A549 (cell line): ENCODE data around the gene SLC2A1. TPM values are rescaled to one million over a fixed set of nuclear protein-coding genes. Genes with fewer than 3 reads are reported as not detected.

ENCODE experiments used
- ATAC-seq, 2 experiments: fragments of 200-7000 bp in 1 of 2; fragments of >200 bp in 1 of 2; cut with Nextera tagmentation in 1 of 2; cut with Tn5 transposase in 1 of 2; 3 replicates each; pipeline versions ENCODE4 v1.8.0 to v1.9.1; 2018 to 2020; ENCODE audit warnings: mild to moderate bottlenecking in 1 of 2, moderate library complexity in 1 of 2
- CTCF ChIA-PET: fragments of 300-600 bp; sonication (Branson Sonifier 250); formaldehyde crosslinking; extraction: SDS; loops from one replicate; lab custom pipeline; 2021; ENCODE audit warnings: antibody characterized with exemption, inconsistent platforms; lab: Yijun Ruan, JAX
- POLR2A ChIA-PET: fragments of 350-600 bp; formaldehyde crosslinking; extraction: SDS; loops from one replicate; lab custom pipeline; 2021; ENCODE audit warnings: antibody characterized with exemption, inconsistent platforms; lab: Yijun Ruan, JAX
- DNase-seq, 2 experiments: peaks; one replicate each; pipeline versions ENCODE4 v3.0.0 to v3.0.0-alpha.2; 2011 to 2016; ENCODE audit warnings: low read depth in 1 of 2, low spot score in 1 of 2
- FAIRE-seq: peaks from 2 replicates; lab custom pipeline; 2011; peaks lifted over from hg19 to GRCh38; lab: Jason Lieb, UNC
- H3K27ac ChIP-seq, 2 experiments: fragments of >200 bp; sonication (Bioruptor Twin); formaldehyde crosslinking; 3 replicates each; pipeline ENCODE4 v1.5.1; 2016 to 2017
- H3K4me1 ChIP-seq: fragments of >200 bp; sonication (Bioruptor Twin); formaldehyde crosslinking; 3 replicates; pipeline ENCODE4 v1.6.1; 2016
- H3K4me2 ChIP-seq: fragments of >200 bp; sonication (Bioruptor Twin); formaldehyde crosslinking; 3 replicates; pipeline ENCODE4 v1.6.1; 2016
- H3K4me3 ChIP-seq: fragments of >200 bp; sonication (Bioruptor Twin); formaldehyde crosslinking; 3 replicates; pipeline ENCODE4 v1.5.1; 2016
- H3K9me3 ChIP-seq: fragments of >200 bp; sonication (Bioruptor Twin); formaldehyde crosslinking; 3 replicates; pipeline ENCODE4 v1.6.1; 2016
- BCL3 ChIP-seq: fragments of >200 bp; sonication (Bioruptor Twin); formaldehyde crosslinking; IDR thresholded peaks from 3 replicates; pipeline ENCODE4 v1.6.1; 2016
- CBX2 ChIP-seq: fragments of 200-600 bp; sonication (generic); IDR thresholded peaks from 2 replicates; pipeline ENCODE4 v1.6.1; 2016; ENCODE audit warnings: low read depth, mild to moderate bottlenecking, borderline replicate concordance
- CBX8 ChIP-seq: fragments of 200-600 bp; sonication (generic); IDR thresholded peaks from 2 replicates; pipeline ENCODE4 v1.6.1; 2016
- CEBPB ChIP-seq, 2 experiments: fragments of >200 bp in 1 of 2; sonication (Bioruptor Twin) in 1 of 2; formaldehyde crosslinking in 1 of 2; IDR thresholded peaks; 2 replicates each; pipeline ENCODE4 v1.6.1; 2012 to 2016
- CHD4 ChIP-seq: fragments of 200-600 bp; sonication (generic); IDR thresholded peaks from 2 replicates; pipeline ENCODE4 v1.6.1; 2016; ENCODE audit warnings: antibody characterized with exemption, mild to moderate bottlenecking, borderline replicate concordance
- CTCF ChIP-seq: fragments of >200 bp; sonication (Bioruptor Twin); formaldehyde crosslinking; IDR thresholded peaks from 3 replicates; pipeline ENCODE4 v1.5.1; 2016
- E2F6 ChIP-seq: IDR thresholded peaks from 2 replicates; pipeline ENCODE4 v1.6.1; 2012; ENCODE audit warnings: low read depth, borderline replicate concordance
- EHF ChIP-seq: fragments of 250-450 bp; sonication (Bioruptor Pico); IDR thresholded peaks from 2 replicates; pipeline ENCODE4 v1.5.0; 2020; ENCODE audit warnings: mild to moderate bottlenecking
- GATA3 ChIP-seq: IDR thresholded peaks from 2 replicates; pipeline ENCODE4 v1.6.1; 2012; ENCODE audit warnings: borderline replicate concordance
- HDAC2 ChIP-seq: fragments of 200-600 bp; sonication (generic); IDR thresholded peaks from 2 replicates; pipeline ENCODE4 v1.6.1; 2016
- HES2 ChIP-seq: fragments of >200 bp; sonication (Bioruptor Twin); formaldehyde crosslinking; IDR thresholded peaks from 2 replicates; pipeline ENCODE4 v1.6.1; 2016
- HEYL ChIP-seq: fragments of 250-450 bp; sonication (Bioruptor Pico); IDR thresholded peaks from 2 replicates; pipeline ENCODE4 v1.8.0; 2021; ENCODE audit warnings: mild to moderate bottlenecking, moderate library complexity
- JUN ChIP-seq, 2 experiments: fragments of >200 bp; sonication (Bioruptor Twin); formaldehyde crosslinking; IDR thresholded peaks; 2 replicates in 1 of 2; 3 replicates in 1 of 2; pipeline ENCODE4 v1.6.1; 2016 to 2017
- KDM5A ChIP-seq: fragments of 200-600 bp; sonication (generic); IDR thresholded peaks from 2 replicates; pipeline ENCODE4 v1.6.1; 2016; ENCODE audit warnings: antibody characterized with exemption, mild to moderate bottlenecking
- MAFK ChIP-seq: fragments of 450-650 bp; IDR thresholded peaks from 2 replicates; pipeline ENCODE4 v1.6.1; 2014; ENCODE audit not compliant: partially characterized antibody
- MAX ChIP-seq: IDR thresholded peaks from 2 replicates; pipeline ENCODE4 v1.6.1; 2012
- PHF8 ChIP-seq: fragments of 200-600 bp; sonication (generic); IDR thresholded peaks from 2 replicates; pipeline ENCODE4 v1.6.1; 2016; ENCODE audit warnings: low read depth, mild to moderate bottlenecking, antibody characterized with exemption, moderate library complexity, borderline replicate concordance
- POLR2A ChIP-seq: IDR thresholded peaks from 2 replicates; pipeline ENCODE4 v1.6.1; 2012; ENCODE audit warnings: mild to moderate bottlenecking, low read length
- RAD21 ChIP-seq, 2 experiments: fragments of >200 bp in 1 of 2; sonication (Bioruptor Twin) in 1 of 2; formaldehyde crosslinking in 1 of 2; IDR thresholded peaks in 1 of 2; conservative IDR thresholded peaks in 1 of 2; 2 replicates in 1 of 2; 3 replicates in 1 of 2; pipeline ENCODE4 v1.6.1; 2012 to 2018; ENCODE audit warnings: inconsistent platforms in 1 of 2
- RFX5 ChIP-seq: fragments of 450-650 bp; IDR thresholded peaks from 2 replicates; pipeline ENCODE4 v1.7.1; 2014; ENCODE audit warnings: antibody characterized with exemption, mild to moderate bottlenecking, moderate library complexity
- RNF2 ChIP-seq: fragments of 200-600 bp; sonication (generic); IDR thresholded peaks from 2 replicates; pipeline ENCODE4 v1.6.1; 2016; ENCODE audit warnings: low read depth, mild to moderate bottlenecking, antibody characterized with exemption, moderate library complexity, borderline replicate concordance
- SMC3 ChIP-seq: fragments of >200 bp; sonication (Bioruptor Twin); formaldehyde crosslinking; IDR thresholded peaks from 3 replicates; pipeline ENCODE4 v1.6.1; 2018; ENCODE audit warnings: inconsistent platforms
- SREBF2 ChIP-seq: fragments of 450-650 bp; IDR thresholded peaks from 2 replicates; pipeline ENCODE4 v1.6.1; 2014; ENCODE audit warnings: mild to moderate bottlenecking, moderate library complexity
- TFCP2L1 ChIP-seq: fragments of 250-450 bp; sonication (Bioruptor Pico); IDR thresholded peaks from 2 replicates; pipeline ENCODE4 v1.5.0; 2021; ENCODE audit warnings: mild to moderate bottlenecking
- USF2 ChIP-seq: fragments of 450-650 bp; IDR thresholded peaks from 2 replicates; pipeline ENCODE4 v1.6.1; 2014; ENCODE audit warnings: antibody characterized with exemption
- ZFP36 ChIP-seq: fragments of 450-650 bp; IDR thresholded peaks from 2 replicates; pipeline ENCODE4 v1.6.1; 2014; ENCODE audit warnings: borderline replicate concordance; ENCODE audit not compliant: partially characterized antibody
- ZSCAN20 ChIP-seq: fragments of 250-450 bp; sonication (Bioruptor Pico); IDR thresholded peaks from 2 replicates; pipeline ENCODE4 v1.8.0; 2022; ENCODE audit warnings: mild to moderate bottlenecking, moderate library complexity
- WGBS: methylation state at CpG from one replicate; pipeline ENCODE4 v1.1.6; 2017; ENCODE audit errors: missing lambda C conversion rate; 5-methylcytosine and 5-hydroxymethylcytosine counted together
- polyA plus RNA-seq, 4 experiments: library from polyadenylated mRNA; depleted of rRNA in 3 of 4; stranded (reverse); fragments of >200 nt; fragmentation: RNase III in 1 of 4; extraction: RNeasy Plus Mini Kit Qiagen cat#74134 plus additional on column Dnase treatment in 1 of 4; gene quantifications; 2 replicates in 3 of 4; 3 replicates in 1 of 4; pipeline ENCODE4 v1.2.3, GENCODE V29; 2011 to 2017

Gene SLC2A1
- polyA plus RNA-seq, 2 of the 4 experiments (the other 2 are of a cell fraction): 106 to 124 TPM

- no peak overlapping the region for H3K4me2 ChIP-seq
- TF ChIP-seq HEYL (CRISPR knock-in tag): no peak
- TF ChIP-seq JUN (IDR thresholded peaks at IDR 0.05): no peak
- TF ChIP-seq SREBF2: no peak
- H3K27ac ChIP-seq: no peak overlapping the region
- H3K9me3 ChIP-seq: no peaks in the 10 kb centered on the region
- ChIA-PET CTCF (interaction anchor here (0.6 to 1.5 kb wide), 4 partner anchors 31 to 85 kb away, joined by 3 to 4 read pairs (median 4); no protein-coding TSS in a partner anchor), POLR2A (no interaction called here)
- ATAC-seq (no peak), DNase-seq (no peak), FAIRE-seq (no peak)
- WGBS: 81% methylated on average over 2 of the region's 2 CpGs
- no peaks in the 10 kb centered on the region for H3K4me1 ChIP-seq
- no peak overlapping the region for H3K4me3 ChIP-seq
Measured at GRCh38 chr1:42998386-42998785, 39.7 kb upstream of the SLC2A1 start.

GRCh38 chr1:42996384-42996970, 37.8 kb upstream of the SLC2A1 start:
- no peak for ATAC-seq
- ChIA-PET CTCF (interaction anchor here (0.6 to 1.7 kb wide), 4 partner anchors 67 to 660 kb away, joined by 3 to 5 read pairs (median 4); no protein-coding TSS in a partner anchor), POLR2A (no interaction called here)
- TF ChIP-seq JUN (IDR thresholded peaks at IDR 0.05): no peak
- no peak for TF ChIP-seq E2F6
- no peak for TF ChIP-seq EHF (CRISPR knock-in tag)
- no peak for TF ChIP-seq PHF8
- no peak for TF ChIP-seq ZFP36
- no peak for TF ChIP-seq CTCF
- no peak for TF ChIP-seq KDM5A
- TF ChIP-seq CBX2: no peak
- TF ChIP-seq SMC3: no peak
- no peak for TF ChIP-seq RAD21 (conservative IDR thresholded peaks at IDR 0.05 in 1 of 2, IDR thresholded peaks at IDR 0.05 in 1 of 2)
- TF ChIP-seq RFX5: no peak
- TF ChIP-seq MAFK: no peak
- no peak for TF ChIP-seq CHD4
- TF ChIP-seq HES2: no peak
- Histone ChIP-seq H3K4me1 (no peaks in the 10 kb centered on the region), H3K4me2 (no peak overlapping the region), H3K9me3 (no peaks in the 10 kb centered on the region), H3K4me3 (no peak overlapping the region), H3K27ac (no peak overlapping the region)
- FAIRE-seq: no peak
- 89% methylated on average over 6 of the region's 6 CpGs for WGBS
- no peak for DNase-seq

- H3K27ac ChIP-seq: no peak overlapping the region
- no peak for TF ChIP-seq CBX8
- no peak for TF ChIP-seq CTCF
- TF ChIP-seq USF2: no peak
- TF ChIP-seq HDAC2: no peak
- TF ChIP-seq BCL3: no peak
- TF ChIP-seq GATA3: no peak
- no peak for TF ChIP-seq ZSCAN20
- no peak for TF ChIP-seq CEBPB (IDR thresholded peaks at IDR 0.05)
- no peak for TF ChIP-seq POLR2A
- no peak for TF ChIP-seq RAD21 (conservative IDR thresholded peaks at IDR 0.05 in 1 of 2, IDR thresholded peaks at IDR 0.05 in 1 of 2)
- no peak for TF ChIP-seq TFCP2L1
- TF ChIP-seq MAX: no peak
- no peak for TF ChIP-seq RNF2
- TF ChIP-seq, all 56 proteins: peak for 0
- H3K9me3 ChIP-seq: no peaks in the 10 kb centered on the region
- DNase-seq (no peak), ATAC-seq (no peak), FAIRE-seq (no peak)
- no peak overlapping the region for H3K4me2 ChIP-seq
- ChIA-PET CTCF (no interaction called here), POLR2A (no interaction called here)
- H3K4me1 ChIP-seq: no peaks in the 10 kb centered on the region
- H3K4me3 ChIP-seq: no peak overlapping the region
- WGBS: 82% methylated on average over 8 of the region's 8 CpGs
Measured at GRCh38 chr1:42993502-42994136, 35.0 kb upstream of the SLC2A1 start.
